ENCODE data around the gene PLEKHA7.

The PLEKHA7 gene

GRCh38 chr11:16935518-16936302, 78.5 kb downstream of the PLEKHA7 start:
- no peak overlapping the region for H3K4me3 ChIP-seq (ENCODE audit: low read length)
- no peaks in the 10 kb centered on the region for H3K4me1 ChIP-seq (ENCODE audit: insufficient read depth, low read length)
- no peaks in the 10 kb centered on the region for H3K36me3 ChIP-seq (ENCODE audit: insufficient read depth, low read length)
- 49% methylated on average over 6 of the region's 6 CpGs for WGBS
- no peaks in the 10 kb centered on the region for H3K9me3 ChIP-seq (ENCODE audit: insufficient read depth, low read depth, low read length)
- no peak overlapping the region for H3K9ac ChIP-seq (ENCODE audit: low read depth, low read length)
- H3K27ac ChIP-seq (ENCODE audit: low read depth, low read length) = no peak overlapping the region
- no peaks in the 10 kb centered on the region for H3K27me3 ChIP-seq (ENCODE audit: insufficient read depth, low read length)

GRCh38 chr11:16933756-16934603, 80.2 kb downstream of the PLEKHA7 start:
- no peak overlapping the region for H3K27ac ChIP-seq (ENCODE audit: low read depth, low read length)
- H3K36me3 ChIP-seq (ENCODE audit: insufficient read depth, low read length) = no peaks in the 10 kb centered on the region
- H3K9me3 ChIP-seq (ENCODE audit: insufficient read depth, low read depth, low read length) = no peaks in the 10 kb centered on the region
- no peak overlapping the region for H3K9ac ChIP-seq (ENCODE audit: low read depth, low read length)
- no peaks in the 10 kb centered on the region for H3K4me1 ChIP-seq (ENCODE audit: insufficient read depth, low read length)
- no peak overlapping the region for H3K4me3 ChIP-seq (ENCODE audit: low read length)
- no peaks in the 10 kb centered on the region for H3K27me3 ChIP-seq (ENCODE audit: insufficient read depth, low read length)
- 82% methylated on average over 8 of the region's 8 CpGs for WGBS

GRCh38 chr11:16933291-16933690, 80.9 kb downstream of the PLEKHA7 start:
- Histone ChIP-seq H3K27me3 (ENCODE audit: insufficient read depth, low read length) (peaks cover 3% of the 10 kb centered on the region; the same call in 1 of the 2 replicates), H3K4me3 (ENCODE audit: low read length) (no peak overlapping the region), H3K4me1 (ENCODE audit: insufficient read depth, low read length) (no peaks in the 10 kb centered on the region), H3K9ac (ENCODE audit: low read depth, low read length) (no peak overlapping the region), H3K27ac (ENCODE audit: low read depth, low read length) (no peak overlapping the region), H3K9me3 (ENCODE audit: insufficient read depth, low read depth, low read length) (no peaks in the 10 kb centered on the region), H3K36me3 (ENCODE audit: insufficient read depth, low read length) (no peaks in the 10 kb centered on the region)
- WGBS = 76% methylated on average over 1 of the region's 1 CpG

GRCh38 chr11:16928044-16928443, 86.2 kb downstream of the PLEKHA7 start:
- H3K4me3 ChIP-seq (ENCODE audit: low read length) = no peak overlapping the region
- H3K4me1 ChIP-seq (ENCODE audit: insufficient read depth, low read length) = peaks cover 25% of the 10 kb centered on the region
- no peak overlapping the region for H3K27ac ChIP-seq (ENCODE audit: low read depth, low read length)
- H3K27me3 ChIP-seq (ENCODE audit: insufficient read depth, low read length) = peaks cover 55% of the 10 kb centered on the region
- 90% methylated on average over 4 of the region's 4 CpGs for WGBS
- no peak overlapping the region for H3K9ac ChIP-seq (ENCODE audit: low read depth, low read length)
- no peaks in the 10 kb centered on the region for H3K36me3 ChIP-seq (ENCODE audit: insufficient read depth, low read length)
- no peaks in the 10 kb centered on the region for H3K9me3 ChIP-seq (ENCODE audit: insufficient read depth, low read depth, low read length)

- Histone ChIP-seq H3K36me3 (ENCODE audit: insufficient read depth, low read length) (no peaks in the 10 kb centered on the region), H3K27ac (ENCODE audit: low read depth, low read length) (no peak overlapping the region), H3K27me3 (ENCODE audit: insufficient read depth, low read length) (peaks cover 65% of the 10 kb centered on the region), H3K4me3 (ENCODE audit: low read length) (no peak overlapping the region), H3K9ac (ENCODE audit: low read depth, low read length) (no peak overlapping the region), H3K4me1 (ENCODE audit: insufficient read depth, low read length) (peaks cover 25% of the 10 kb centered on the region), H3K9me3 (ENCODE audit: insufficient read depth, low read depth, low read length) (no peaks in the 10 kb centered on the region)
- 47% methylated on average over 7 of the region's 9 CpGs for WGBS
Measured at GRCh38 chr11:16926883-16927626, 87.2 kb downstream of the PLEKHA7 start.

GRCh38 chr11:16925561-16926065, 88.6 kb downstream of the PLEKHA7 start:
- H3K9ac ChIP-seq (ENCODE audit: low read depth, low read length) = peak overlapping the region; percentile 29
- H3K9me3 ChIP-seq (ENCODE audit: insufficient read depth, low read depth, low read length) = no peaks in the 10 kb centered on the region
- WGBS = under 1% methylated on average over 52 of the region's 52 CpGs
- peaks cover 25% of the 10 kb centered on the region for H3K4me1 ChIP-seq (ENCODE audit: insufficient read depth, low read length)
- H3K36me3 ChIP-seq (ENCODE audit: insufficient read depth, low read length) = no peaks in the 10 kb centered on the region
- peaks cover 69% of the 10 kb centered on the region for H3K27me3 ChIP-seq (ENCODE audit: insufficient read depth, low read length)
- no peak overlapping the region for H3K27ac ChIP-seq (ENCODE audit: low read depth, low read length)
- peak overlapping the region; percentile 56 for H3K4me3 ChIP-seq (ENCODE audit: low read length)

GRCh38 chr11:16924826-16925560, 89.2 kb downstream of the PLEKHA7 start:
- Histone ChIP-seq H3K27me3 (ENCODE audit: insufficient read depth, low read length) (peaks cover 69% of the 10 kb centered on the region), H3K4me3 (ENCODE audit: low read length) (peak overlapping the region; percentile 56), H3K9me3 (ENCODE audit: insufficient read depth, low read depth, low read length) (no peaks in the 10 kb centered on the region), H3K36me3 (ENCODE audit: insufficient read depth, low read length) (no peaks in the 10 kb centered on the region), H3K4me1 (ENCODE audit: insufficient read depth, low read length) (peaks cover 25% of the 10 kb centered on the region), H3K27ac (ENCODE audit: low read depth, low read length) (no peak overlapping the region), H3K9ac (ENCODE audit: low read depth, low read length) (peak overlapping the region; percentile 29)
- WGBS = 1% methylated on average over 51 of the region's 51 CpGs

- H3K4me1 ChIP-seq (ENCODE audit: insufficient read depth, low read length) = peaks cover 25% of the 10 kb centered on the region
- H3K27me3 ChIP-seq (ENCODE audit: insufficient read depth, low read length) = peaks cover 69% of the 10 kb centered on the region
- peak overlapping the region; percentile 56 for H3K4me3 ChIP-seq (ENCODE audit: low read length)
- no peaks in the 10 kb centered on the region for H3K9me3 ChIP-seq (ENCODE audit: insufficient read depth, low read depth, low read length)
- WGBS = 19% methylated on average over 4 of the region's 4 CpGs
- H3K27ac ChIP-seq (ENCODE audit: low read depth, low read length) = no peak overlapping the region
- no peaks in the 10 kb centered on the region for H3K36me3 ChIP-seq (ENCODE audit: insufficient read depth, low read length)
- H3K9ac ChIP-seq (ENCODE audit: low read depth, low read length) = no peak overlapping the region
Measured at GRCh38 chr11:16924462-16924825, 89.8 kb downstream of the PLEKHA7 start.

GRCh38 chr11:16923987-16924386, 90.2 kb downstream of the PLEKHA7 start:
- no peaks in the 10 kb centered on the region for H3K9me3 ChIP-seq (ENCODE audit: insufficient read depth, low read depth, low read length)
- H3K4me1 ChIP-seq (ENCODE audit: insufficient read depth, low read length) = peaks cover 25% of the 10 kb centered on the region
- H3K36me3 ChIP-seq (ENCODE audit: insufficient read depth, low read length) = no peaks in the 10 kb centered on the region
- no peak overlapping the region for H3K9ac ChIP-seq (ENCODE audit: low read depth, low read length)
- 73% methylated on average over 4 of the region's 4 CpGs for WGBS
- no peak overlapping the region for H3K27ac ChIP-seq (ENCODE audit: low read depth, low read length)
- peaks cover 69% of the 10 kb centered on the region for H3K27me3 ChIP-seq (ENCODE audit: insufficient read depth, low read length)
- no peak overlapping the region for H3K4me3 ChIP-seq (ENCODE audit: low read length)

- H3K4me1 ChIP-seq (ENCODE audit: insufficient read depth, low read length) = peaks cover 17% of the 10 kb centered on the region
- no peaks in the 10 kb centered on the region for H3K9me3 ChIP-seq (ENCODE audit: insufficient read depth, low read depth, low read length)
- H3K27me3 ChIP-seq (ENCODE audit: insufficient read depth, low read length) = peaks cover 50% of the 10 kb centered on the region
- H3K9ac ChIP-seq (ENCODE audit: low read depth, low read length) = no peak overlapping the region
- WGBS = 88% methylated on average over 4 of the region's 4 CpGs
- no peak overlapping the region for H3K4me3 ChIP-seq (ENCODE audit: low read length)
- H3K36me3 ChIP-seq (ENCODE audit: insufficient read depth, low read length) = no peaks in the 10 kb centered on the region
- no peak overlapping the region for H3K27ac ChIP-seq (ENCODE audit: low read depth, low read length)
Measured at GRCh38 chr11:16921668-16922067, 92.5 kb downstream of the PLEKHA7 start.
